Thymus (tissue), 11 donors: ENCODE data around the gene LAMA2. TPM values are rescaled to one million over a fixed set of nuclear protein-coding genes. Genes with fewer than 3 reads are reported as not detected.

ENCODE experiments used
- DNase-seq, 9 donors: peaks; one replicate each; pipeline ENCODE4 v3.0.0-alpha.2; 2013; ENCODE audit warnings: low spot score in 9 of 9, low read depth in 6 of 9, missing footprints in 1 of 9
- H3K27ac ChIP-seq, 2 donors: one replicate each; pipeline ENCODE4 v1.5.1; 2013; ENCODE audit warnings: control low read depth in 1 of 2, low read depth in 1 of 2, low read length in 1 of 2, mild to moderate bottlenecking in 1 of 2, moderate library complexity in 1 of 2
- H3K27me3 ChIP-seq, 2 donors: one replicate each; pipeline ENCODE4 v1.5.1; 2013; ENCODE audit warnings: low read length in 1 of 2; ENCODE audit not compliant: control insufficient read depth in 2 of 2, insufficient read depth in 1 of 2
- H3K36me3 ChIP-seq, 2 donors: one replicate each; pipeline ENCODE4 v1.5.1; 2013; ENCODE audit warnings: low read length in 1 of 2, mild to moderate bottlenecking in 1 of 2, moderate library complexity in 1 of 2; ENCODE audit not compliant: control insufficient read depth in 2 of 2, insufficient read depth in 2 of 2
- H3K4me1 ChIP-seq, 2 donors: one replicate each; pipeline ENCODE4 v1.5.1; 2013; ENCODE audit warnings: low read length in 2 of 2; ENCODE audit not compliant: control insufficient read depth in 2 of 2, insufficient read depth in 2 of 2
- H3K4me3 ChIP-seq, 2 donors: one replicate each; pipeline ENCODE4 v1.5.1; 2013; ENCODE audit warnings: low read length in 2 of 2, control low read depth in 1 of 2, mild to moderate bottlenecking in 1 of 2
- H3K9me3 ChIP-seq, 2 donors: one replicate each; pipeline ENCODE4 v1.5.1; 2013; ENCODE audit warnings: low read length in 1 of 2, mild to moderate bottlenecking in 1 of 2; ENCODE audit not compliant: control insufficient read depth in 2 of 2, insufficient read depth in 1 of 2
- WGBS: extraction: QIAGEN DNeasy Blood & Tissue Kit; methylation state at CpG from one replicate; pipeline ENCODE4 v1.1.7; 2013; 5-methylcytosine and 5-hydroxymethylcytosine counted together
- polyA plus RNA-seq: library from polyadenylated mRNA; stranded (reverse); fragments of 200-250 nt; gene quantifications from one replicate; pipeline ENCODE4 v1.2.3, GENCODE V29; 2013
- total RNA-seq: library from RNA; stranded (reverse); fragments of 120-200 nt; gene quantifications from one replicate; pipeline ENCODE4 v1.2.4, GENCODE V29; 2013
- donor health status: healthy.

Gene LAMA2
- total and polyA plus RNA-seq, 2 donors, result 2.4 to 4.0 TPM

- Histone ChIP-seq H3K4me1 (no peaks in the 10 kb centered on the region), H3K27me3 (no peaks in the 10 kb centered on the region), H3K4me3 (no peak overlapping the region), H3K27ac (no peak overlapping the region), H3K9me3 (no peaks in the 10 kb centered on the region), H3K36me3 (no peaks in the 10 kb centered on the region)
- 86% methylated on average over 2 of the region's 2 CpGs for WGBS
- DNase-seq, result no peak
Observed at GRCh38 chr6:129181001-129181400, 298.1 kb downstream of the LAMA2 start.

- Histone ChIP-seq H3K36me3 (no peaks in the 10 kb centered on the region), H3K9me3 (no peaks in the 10 kb centered on the region), H3K4me1 (no peaks in the 10 kb centered on the region), H3K27me3 (no peaks in the 10 kb centered on the region), H3K27ac (no peak overlapping the region), H3K4me3 (no peak overlapping the region)
- 82% methylated on average over 1 of the region's 1 CpG for WGBS
- DNase-seq, result no peak
Observed at GRCh38 chr6:129183187-129183591, 300.3 kb downstream of the LAMA2 start.

- WGBS, result 92% methylated on average over 3 of the region's 3 CpGs
- Histone ChIP-seq H3K4me3 (no peak overlapping the region), H3K27me3 (no peaks in the 10 kb centered on the region), H3K27ac (no peak overlapping the region), H3K36me3 (no peaks in the 10 kb centered on the region), H3K4me1 (no peaks in the 10 kb centered on the region), H3K9me3 (no peaks in the 10 kb centered on the region)
- DNase-seq, result no peak
Observed at GRCh38 chr6:129183681-129184301, 300.9 kb downstream of the LAMA2 start.

- 91% methylated on average over 3 of the region's 3 CpGs for WGBS
- H3K27me3 ChIP-seq, result no peaks in the 10 kb centered on the region
- no peaks in the 10 kb centered on the region for H3K36me3 ChIP-seq
Observed at GRCh38 chr6:129184324-129184723, 301.4 kb downstream of the LAMA2 start.

GRCh38 chr6:129184808-129185366, 301.9 kb downstream of the LAMA2 start:
- Histone ChIP-seq H3K27ac (no peak overlapping the region), H3K9me3 (no peaks in the 10 kb centered on the region), H3K4me1 (no peaks in the 10 kb centered on the region), H3K27me3 (no peaks in the 10 kb centered on the region), H3K36me3 (no peaks in the 10 kb centered on the region), H3K4me3 (no peak overlapping the region)
- no peak for DNase-seq
- 94% methylated on average over 1 of the region's 1 CpG for WGBS

More at GRCh38 chr6:129184324-129184723, 301.4 kb downstream of the LAMA2 start:
- Histone ChIP-seq H3K4me3 (no peak overlapping the region), H3K9me3 (no peaks in the 10 kb centered on the region), H3K27ac (no peak overlapping the region), H3K4me1 (no peaks in the 10 kb centered on the region)
- DNase-seq, result no peak

GRCh38 chr6:129186988-129187387, 304.1 kb downstream of the LAMA2 start:
- no peak overlapping the region for H3K27ac ChIP-seq
- no peak for DNase-seq
- H3K27me3 ChIP-seq, result no peaks in the 10 kb centered on the region
- H3K9me3 ChIP-seq, result no peaks in the 10 kb centered on the region
- 95% methylated on average over 3 of the region's 3 CpGs for WGBS
- no peaks in the 10 kb centered on the region for H3K4me1 ChIP-seq
- H3K36me3 ChIP-seq, result no peaks in the 10 kb centered on the region
- H3K4me3 ChIP-seq, result no peak overlapping the region

DNA sequence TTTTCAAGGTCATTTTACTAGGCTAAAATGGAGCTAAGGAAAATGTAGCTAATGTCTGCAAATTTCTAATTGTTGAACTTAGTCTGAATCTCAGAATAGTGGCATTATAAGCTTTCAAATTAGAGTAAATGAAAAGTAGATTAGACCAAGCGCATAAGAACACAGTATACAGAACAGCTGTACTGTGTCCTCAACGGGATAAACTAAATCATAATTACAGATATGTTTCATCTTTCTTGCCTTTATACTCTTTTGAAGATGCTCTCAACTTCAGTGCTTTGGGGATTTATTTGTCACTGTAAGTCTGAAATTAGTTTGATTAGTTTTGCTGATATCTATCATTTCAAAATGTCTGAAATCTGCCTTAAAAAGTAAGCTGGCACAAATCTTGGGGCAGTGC, 305.4 kb downstream of the LAMA2 start:
- Histone ChIP-seq H3K4me3 (no peak overlapping the region), H3K27me3 (no peaks in the 10 kb centered on the region), H3K36me3 (no peaks in the 10 kb centered on the region), H3K27ac (no peak overlapping the region), H3K9me3 (no peaks in the 10 kb centered on the region), H3K4me1 (no peaks in the 10 kb centered on the region)
- DNase-seq, result no peak
- 96% methylated on average over 2 of the region's 2 CpGs for WGBS

GRCh38 chr6:129188795-129189194, 305.9 kb downstream of the LAMA2 start:
- H3K36me3 ChIP-seq, result no peaks in the 10 kb centered on the region
- no peak for DNase-seq
- WGBS, result 97% methylated on average over 2 of the region's 2 CpGs
- no peak overlapping the region for H3K27ac ChIP-seq
- H3K9me3 ChIP-seq, result no peaks in the 10 kb centered on the region
- H3K27me3 ChIP-seq, result no peaks in the 10 kb centered on the region
- no peak overlapping the region for H3K4me3 ChIP-seq
- no peaks in the 10 kb centered on the region for H3K4me1 ChIP-seq

- no peaks in the 10 kb centered on the region for H3K4me1 ChIP-seq
- H3K27me3 ChIP-seq, result no peaks in the 10 kb centered on the region
- WGBS, result 96% methylated on average over 1 of the region's 1 CpG
- no peaks in the 10 kb centered on the region for H3K36me3 ChIP-seq
- no peaks in the 10 kb centered on the region for H3K9me3 ChIP-seq
- H3K4me3 ChIP-seq, result no peak overlapping the region
- DNase-seq, result no peak
- no peak overlapping the region for H3K27ac ChIP-seq
Observed at GRCh38 chr6:129189266-129189665, 306.3 kb downstream of the LAMA2 start.
